Astrocyte (in vitro differentiated cells and primary cell): Measurements from ENCODE around the gene SLC6A1. TPM values are rescaled to one million over a fixed set of nuclear protein-coding genes. Genes with fewer than 3 reads are reported as not detected.

Source experiments
- DNase-seq: peaks from one replicate; pipeline ENCODE4 v3.0.0-alpha.2; 2010; ENCODE audit warnings: low read depth
- FAIRE-seq: peaks from 2 replicates; lab custom pipeline; 2011; peaks lifted over from hg19 to GRCh38; lab: Jason Lieb, UNC
- H2AFZ ChIP-seq: 2 replicates; pipeline ENCODE4 v1.6.0; 2012; ENCODE audit warnings: low read depth, low read length, inconsistent platforms
- H3K27ac ChIP-seq: 2 replicates; pipeline ENCODE4 v1.5.1; 2011; ENCODE audit warnings: low read depth, low read length, inconsistent platforms
- H3K27me3 ChIP-seq: 2 replicates; pipeline ENCODE4 v1.6.0; 2011; ENCODE audit warnings: low read length, inconsistent platforms; ENCODE audit not compliant: insufficient read depth
- H3K36me3 ChIP-seq: 2 replicates; pipeline ENCODE4 v1.5.1; 2011; ENCODE audit warnings: low read length, inconsistent platforms; ENCODE audit not compliant: insufficient read depth
- H3K4me1 ChIP-seq: 2 replicates; pipeline ENCODE4 v1.5.1; 2011; ENCODE audit warnings: low read length, inconsistent platforms; ENCODE audit not compliant: insufficient read depth
- H3K4me2 ChIP-seq: 2 replicates; pipeline ENCODE4 v1.6.0; 2012; ENCODE audit warnings: low read length, inconsistent platforms
- H3K4me3 ChIP-seq: 2 replicates; pipeline ENCODE4 v1.5.1; 2011; ENCODE audit warnings: low read depth, mild to moderate bottlenecking, low read length, inconsistent platforms; ENCODE audit not compliant: insufficient read depth
- H3K79me2 ChIP-seq: 2 replicates; pipeline ENCODE4 v1.6.0; 2012; ENCODE audit warnings: mild to moderate bottlenecking, low read length, inconsistent platforms; ENCODE audit not compliant: insufficient read depth
- H3K9ac ChIP-seq: 2 replicates; pipeline ENCODE4 v1.6.0; 2012; ENCODE audit warnings: mild to moderate bottlenecking, low read length, inconsistent platforms
- H3K9me3 ChIP-seq: 2 replicates; pipeline ENCODE4 v1.5.1; 2012; ENCODE audit warnings: low read depth, mild to moderate bottlenecking, low read length, inconsistent platforms; ENCODE audit not compliant: insufficient read depth
- H4K20me1 ChIP-seq: 2 replicates; pipeline ENCODE4 v1.6.0; 2012; ENCODE audit warnings: low read length, inconsistent platforms; ENCODE audit not compliant: insufficient read depth
- H3K27ac Mint-ChIP-seq: one replicate; pipeline ENCODE4 v1.8.0; 2021; ENCODE audit warnings: mild to moderate bottlenecking, mixed read lengths; ENCODE audit not compliant: unreplicated experiment
- H3K27me3 Mint-ChIP-seq: one replicate; pipeline ENCODE4 v1.8.0; 2021; ENCODE audit warnings: low read depth, mixed read lengths; ENCODE audit not compliant: unreplicated experiment
- H3K36me3 Mint-ChIP-seq: one replicate; pipeline ENCODE4 v1.8.0; 2021; ENCODE audit warnings: low read depth, mixed read lengths; ENCODE audit not compliant: unreplicated experiment
- H3K4me1 Mint-ChIP-seq: one replicate; pipeline ENCODE4 v1.8.0; 2021; ENCODE audit warnings: low read depth, mixed read lengths; ENCODE audit not compliant: unreplicated experiment
- H3K4me3 Mint-ChIP-seq: one replicate; pipeline ENCODE4 v1.8.0; 2021; ENCODE audit warnings: mild to moderate bottlenecking, moderate library complexity, mixed read lengths; ENCODE audit not compliant: unreplicated experiment
- H3K9me3 Mint-ChIP-seq: one replicate; pipeline ENCODE4 v1.8.0; 2021; ENCODE audit warnings: mild to moderate bottlenecking, mixed read lengths; ENCODE audit not compliant: unreplicated experiment
- EZH2 ChIP-seq: IDR thresholded peaks from 2 replicates; pipeline ENCODE4 v1.6.1; 2012; ENCODE audit warnings: mild to moderate bottlenecking, low read length, inconsistent platforms; ENCODE audit not compliant: insufficient read depth
- total RNA-seq: library from RNA; stranded (reverse); gene quantifications from 2 replicates; pipeline ENCODE4 v1.2.1, GENCODE V29; 2021
- TF ChIP-seq, protein P1 (sequence below): IDR thresholded peaks from 2 replicates; pipeline ENCODE4 v1.5.1; 2011; ENCODE audit warnings: low read depth, mild to moderate bottlenecking, inconsistent platforms, low read length, moderate library complexity; ENCODE audit not compliant: insufficient read depth

SLC6A1 gene
- total RNA-seq, 1 donor from 2014 or later: 0.30 TPM

DNA sequence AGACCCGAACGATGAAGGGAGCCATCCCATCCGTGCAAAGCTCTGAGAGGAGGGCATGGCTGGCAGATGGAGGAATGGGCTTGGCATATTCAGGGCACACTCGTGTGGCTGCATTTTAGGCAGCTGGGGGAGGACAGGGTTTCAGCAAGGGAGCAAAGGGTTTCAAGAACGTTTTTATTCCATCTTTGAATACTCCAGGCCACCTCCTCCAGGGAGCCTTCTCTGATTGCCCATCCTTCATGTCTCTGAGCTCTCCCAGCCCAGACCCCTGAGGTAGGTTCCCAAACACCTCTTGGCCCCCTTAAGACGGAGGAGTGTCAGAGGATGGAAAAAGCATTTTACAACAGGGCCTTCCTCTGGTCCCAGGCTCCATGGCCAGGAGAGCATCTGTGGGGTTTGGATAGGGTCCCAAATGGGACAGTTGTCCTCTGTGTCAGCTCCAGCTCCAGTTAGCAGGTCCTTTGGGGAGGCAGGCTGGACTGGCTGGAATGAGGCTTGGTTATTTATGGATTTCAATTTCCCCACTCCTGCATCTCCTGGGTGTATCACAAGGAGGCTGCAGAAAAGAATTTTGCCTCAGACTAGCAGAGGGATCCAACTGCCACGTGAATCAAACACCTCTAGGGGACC, 17.7 kb upstream of the SLC6A1 start:
- no peak for FAIRE-seq
- H3K27me3 Mint-ChIP-seq: peaks cover 51% of the 10 kb centered on the region
- peaks cover 29% of the 10 kb centered on the region for H3K27me3 ChIP-seq

DNA sequence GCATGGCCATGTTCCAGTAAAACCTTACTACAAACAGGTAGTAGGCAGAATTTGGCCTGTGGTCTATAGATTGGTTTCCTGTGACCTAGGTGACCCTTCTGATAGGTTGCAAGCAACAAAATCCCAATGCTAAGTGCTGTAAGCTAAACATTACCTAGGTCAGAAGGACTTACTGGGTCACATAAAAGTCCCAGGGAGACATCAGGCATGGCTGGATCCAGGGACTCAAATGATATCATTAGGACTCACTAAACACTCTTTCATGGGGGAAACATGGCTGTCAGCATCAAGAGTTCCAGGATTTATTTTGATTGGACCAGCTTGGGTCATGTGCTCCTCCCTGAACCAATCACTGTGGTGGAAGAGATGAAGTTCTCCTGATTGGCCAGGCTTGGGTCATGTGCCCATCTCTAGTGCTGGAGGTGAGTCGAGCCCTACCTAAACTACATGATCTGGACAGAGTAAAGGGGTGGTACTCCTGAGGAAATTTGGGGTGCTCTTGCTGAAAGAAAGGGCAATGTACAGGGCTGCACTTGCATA, 16.8 kb upstream of the SLC6A1 start:
- H2AFZ ChIP-seq: no peak overlapping the region
- no peak overlapping the region for H3K9ac ChIP-seq
- no peaks in the 10 kb centered on the region for H3K36me3 Mint-ChIP-seq
- H4K20me1 ChIP-seq: no peaks in the 10 kb centered on the region
- peaks cover 28% of the 10 kb centered on the region for H3K27me3 ChIP-seq
- peaks cover 10% of the 10 kb centered on the region for H3K4me1 Mint-ChIP-seq
- no peak overlapping the region for H3K4me3 ChIP-seq
- no peak overlapping the region for H3K27ac ChIP-seq
- DNase-seq (no peak), FAIRE-seq (no peak)
- H3K4me3 Mint-ChIP-seq: no peak overlapping the region
- H3K4me2 ChIP-seq: no peak overlapping the region
- peaks cover 45% of the 10 kb centered on the region for H3K27me3 Mint-ChIP-seq
- peaks cover 13% of the 10 kb centered on the region for H3K4me1 ChIP-seq
- peaks cover 4% of the 10 kb centered on the region for H3K9me3 Mint-ChIP-seq
- H3K27ac Mint-ChIP-seq: no peak overlapping the region
- no peaks in the 10 kb centered on the region for H3K36me3 ChIP-seq
- TF ChIP-seq, protein P1, sequence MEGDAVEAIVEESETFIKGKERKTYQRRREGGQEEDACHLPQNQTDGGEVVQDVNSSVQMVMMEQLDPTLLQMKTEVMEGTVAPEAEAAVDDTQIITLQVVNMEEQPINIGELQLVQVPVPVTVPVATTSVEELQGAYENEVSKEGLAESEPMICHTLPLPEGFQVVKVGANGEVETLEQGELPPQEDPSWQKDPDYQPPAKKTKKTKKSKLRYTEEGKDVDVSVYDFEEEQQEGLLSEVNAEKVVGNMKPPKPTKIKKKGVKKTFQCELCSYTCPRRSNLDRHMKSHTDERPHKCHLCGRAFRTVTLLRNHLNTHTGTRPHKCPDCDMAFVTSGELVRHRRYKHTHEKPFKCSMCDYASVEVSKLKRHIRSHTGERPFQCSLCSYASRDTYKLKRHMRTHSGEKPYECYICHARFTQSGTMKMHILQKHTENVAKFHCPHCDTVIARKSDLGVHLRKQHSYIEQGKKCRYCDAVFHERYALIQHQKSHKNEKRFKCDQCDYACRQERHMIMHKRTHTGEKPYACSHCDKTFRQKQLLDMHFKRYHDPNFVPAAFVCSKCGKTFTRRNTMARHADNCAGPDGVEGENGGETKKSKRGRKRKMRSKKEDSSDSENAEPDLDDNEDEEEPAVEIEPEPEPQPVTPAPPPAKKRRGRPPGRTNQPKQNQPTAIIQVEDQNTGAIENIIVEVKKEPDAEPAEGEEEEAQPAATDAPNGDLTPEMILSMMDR: no peak
- TF ChIP-seq EZH2: no peak
- H3K9me3 ChIP-seq: peaks cover 5% of the 10 kb centered on the region
- no peaks in the 10 kb centered on the region for H3K79me2 ChIP-seq

More for the DNA sequence above, 17.7 kb upstream of the SLC6A1 start:
- Mint-ChIP-seq H3K9me3 (peaks cover 4% of the 10 kb centered on the region), H3K36me3 (peaks cover 2% of the 10 kb centered on the region), H3K27ac (no peak overlapping the region), H3K4me1 (peaks cover 10% of the 10 kb centered on the region), H3K4me3 (no peak overlapping the region)
- H3K4me2 ChIP-seq: no peak overlapping the region
- H3K4me1 ChIP-seq: peaks cover 13% of the 10 kb centered on the region
- H3K79me2 ChIP-seq: no peaks in the 10 kb centered on the region
- H2AFZ ChIP-seq: no peak overlapping the region
- no peaks in the 10 kb centered on the region for H3K36me3 ChIP-seq
- no peak for TF ChIP-seq EZH2
- TF ChIP-seq, protein P1: no peak
- H3K9ac ChIP-seq: no peak overlapping the region
- H4K20me1 ChIP-seq: no peaks in the 10 kb centered on the region
- DNase-seq: no peak
- H3K27ac ChIP-seq: no peak overlapping the region
- H3K4me3 ChIP-seq: no peak overlapping the region
- peaks cover 5% of the 10 kb centered on the region for H3K9me3 ChIP-seq

GRCh38 chr3:10976770-10977169, 15.8 kb upstream of the SLC6A1 start:
- TF ChIP-seq EZH2: no peak
- TF ChIP-seq, protein P1: no peak
- peaks cover 8% of the 10 kb centered on the region for H3K9me3 Mint-ChIP-seq
- no peak overlapping the region for H2AFZ ChIP-seq
- no peak overlapping the region for H3K4me2 ChIP-seq
- H3K4me3 ChIP-seq: no peak overlapping the region
- H3K9ac ChIP-seq: no peak overlapping the region
- H4K20me1 ChIP-seq: no peaks in the 10 kb centered on the region
- H3K27ac Mint-ChIP-seq: no peak overlapping the region
- peaks cover 2% of the 10 kb centered on the region for H3K36me3 Mint-ChIP-seq
- H3K79me2 ChIP-seq: no peaks in the 10 kb centered on the region
- FAIRE-seq: no peak
- no peaks in the 10 kb centered on the region for H3K36me3 ChIP-seq
- no peak for DNase-seq
- peaks cover 14% of the 10 kb centered on the region for H3K4me1 Mint-ChIP-seq
- peaks cover 15% of the 10 kb centered on the region for H3K4me1 ChIP-seq
- H3K4me3 Mint-ChIP-seq: no peak overlapping the region
- H3K9me3 ChIP-seq: peaks cover 5% of the 10 kb centered on the region
- H3K27me3 Mint-ChIP-seq: peaks cover 41% of the 10 kb centered on the region
- peaks cover 19% of the 10 kb centered on the region for H3K27me3 ChIP-seq
- no peak overlapping the region for H3K27ac ChIP-seq
